ENCODE results near the gene GPATCH3. TPM values are rescaled to one million over a fixed set of nuclear protein-coding genes. Genes with fewer than 3 reads are reported as not detected.
A peak's percentile ranks its signal among the peaks of the same experiment; 100 is the strongest.

The GPATCH3 gene
- total RNA-seq, 1 donor from 2014 or later: 23.5 TPM

- no peaks in the 10 kb centered on the region for H3K9me3 Mint-ChIP-seq
Observed at GRCh38 chr1:26936823-26937222, 36.6 kb upstream of the GPATCH3 start.

GRCh38 chr1:26932531-26932930 lies 32.3 kb upstream of the GPATCH3 start:
- H3K27me3 Mint-ChIP-seq (ENCODE audit: low read depth): no peaks in the 10 kb centered on the region
- no peak for TF ChIP-seq CTCF (IDR thresholded peaks at IDR 0.05; ENCODE audit: unreplicated experiment)
- no peak overlapping the region for H3K27ac Mint-ChIP-seq
- H3K4me1 Mint-ChIP-seq: no peaks in the 10 kb centered on the region
- no peaks in the 10 kb centered on the region for H3K9me3 Mint-ChIP-seq
- no peak overlapping the region for H3K4me3 Mint-ChIP-seq
- peaks cover 32% of the 10 kb centered on the region for H3K36me3 Mint-ChIP-seq
- no peak for DNase-seq (ENCODE audit: low spot score in 2 of 2, unreplicated experiment in 2 of 2)

More at GRCh38 chr1:26936823-26937222, 36.6 kb upstream of the GPATCH3 start:
- no peak for DNase-seq (ENCODE audit: low spot score in 2 of 2, unreplicated experiment in 2 of 2)
- H3K27ac Mint-ChIP-seq: no peak overlapping the region
- TF ChIP-seq CTCF (IDR thresholded peaks at IDR 0.05; ENCODE audit: unreplicated experiment): no peak
- H3K36me3 Mint-ChIP-seq: peaks cover 23% of the 10 kb centered on the region
- H3K4me3 Mint-ChIP-seq: no peak overlapping the region
- no peaks in the 10 kb centered on the region for H3K27me3 Mint-ChIP-seq (ENCODE audit: low read depth)
- H3K4me1 Mint-ChIP-seq: no peaks in the 10 kb centered on the region

GRCh38 chr1:26923711-26924110 lies 23.4 kb upstream of the GPATCH3 start:
- Mint-ChIP-seq H3K4me3 (no peak overlapping the region), H3K4me1 (peaks cover 22% of the 10 kb centered on the region), H3K27ac (no peak overlapping the region), H3K9me3 (no peaks in the 10 kb centered on the region), H3K27me3 (ENCODE audit: low read depth) (no peaks in the 10 kb centered on the region), H3K36me3 (peaks cover 18% of the 10 kb centered on the region)
- DNase-seq (ENCODE audit: low spot score in 2 of 2, unreplicated experiment in 2 of 2): no peak
- TF ChIP-seq CTCF (IDR thresholded peaks at IDR 0.05; ENCODE audit: unreplicated experiment): no peak

- Mint-ChIP-seq H3K4me3 (peak overlapping the region; percentile 96), H3K27ac (peak overlapping the region; percentile 32), H3K36me3 (peaks cover 10% of the 10 kb centered on the region), H3K4me1 (peaks cover 22% of the 10 kb centered on the region), H3K27me3 (ENCODE audit: low read depth) (no peaks in the 10 kb centered on the region), H3K9me3 (no peaks in the 10 kb centered on the region)
- DNase-seq (ENCODE audit: low spot score in 2 of 2, unreplicated experiment in 2 of 2): no peak
- no peak for TF ChIP-seq CTCF (IDR thresholded peaks at IDR 0.05; ENCODE audit: unreplicated experiment)
Observed at GRCh38 chr1:26922901-26923300, 22.6 kb upstream of the GPATCH3 start.

GRCh38 chr1:26922431-26922729 lies 22.1 kb upstream of the GPATCH3 start:
- Mint-ChIP-seq H3K27me3 (ENCODE audit: low read depth) (no peaks in the 10 kb centered on the region), H3K4me3 (peak overlapping the region; percentile 96), H3K36me3 (peaks cover 7% of the 10 kb centered on the region), H3K4me1 (peaks cover 22% of the 10 kb centered on the region), H3K9me3 (no peaks in the 10 kb centered on the region), H3K27ac (no peak overlapping the region)
- TF ChIP-seq CTCF (IDR thresholded peaks at IDR 0.05; ENCODE audit: unreplicated experiment): no peak
- DNase-seq (ENCODE audit: low spot score in 2 of 2, unreplicated experiment in 2 of 2): no peak

Data from mesothelial cell of epicardium (in vitro differentiated cells).